Skin epidermis (tissue), 12 donors: ENCODE measurements around the gene ITIH4.

Experiments
- H3K27ac ChIP-seq, 21 experiments: fragments of 200-600 bp; sonication (generic) in 11 of 21; one replicate each; pipeline ENCODE4 v1.5.0; 2020; ENCODE audit warnings: mild to moderate bottlenecking in 3 of 21, inconsistent platforms in 2 of 21, moderate library complexity in 2 of 21
- H3K4me3 ChIP-seq, 7 experiments: fragments of 200-600 bp; sonication (generic) in 2 of 7; one replicate each; pipeline ENCODE4 v1.5.0; 2020; ENCODE audit warnings: inconsistent platforms in 2 of 7, mild to moderate bottlenecking in 2 of 7, moderate library complexity in 1 of 7

Gene ITIH4

DNA sequence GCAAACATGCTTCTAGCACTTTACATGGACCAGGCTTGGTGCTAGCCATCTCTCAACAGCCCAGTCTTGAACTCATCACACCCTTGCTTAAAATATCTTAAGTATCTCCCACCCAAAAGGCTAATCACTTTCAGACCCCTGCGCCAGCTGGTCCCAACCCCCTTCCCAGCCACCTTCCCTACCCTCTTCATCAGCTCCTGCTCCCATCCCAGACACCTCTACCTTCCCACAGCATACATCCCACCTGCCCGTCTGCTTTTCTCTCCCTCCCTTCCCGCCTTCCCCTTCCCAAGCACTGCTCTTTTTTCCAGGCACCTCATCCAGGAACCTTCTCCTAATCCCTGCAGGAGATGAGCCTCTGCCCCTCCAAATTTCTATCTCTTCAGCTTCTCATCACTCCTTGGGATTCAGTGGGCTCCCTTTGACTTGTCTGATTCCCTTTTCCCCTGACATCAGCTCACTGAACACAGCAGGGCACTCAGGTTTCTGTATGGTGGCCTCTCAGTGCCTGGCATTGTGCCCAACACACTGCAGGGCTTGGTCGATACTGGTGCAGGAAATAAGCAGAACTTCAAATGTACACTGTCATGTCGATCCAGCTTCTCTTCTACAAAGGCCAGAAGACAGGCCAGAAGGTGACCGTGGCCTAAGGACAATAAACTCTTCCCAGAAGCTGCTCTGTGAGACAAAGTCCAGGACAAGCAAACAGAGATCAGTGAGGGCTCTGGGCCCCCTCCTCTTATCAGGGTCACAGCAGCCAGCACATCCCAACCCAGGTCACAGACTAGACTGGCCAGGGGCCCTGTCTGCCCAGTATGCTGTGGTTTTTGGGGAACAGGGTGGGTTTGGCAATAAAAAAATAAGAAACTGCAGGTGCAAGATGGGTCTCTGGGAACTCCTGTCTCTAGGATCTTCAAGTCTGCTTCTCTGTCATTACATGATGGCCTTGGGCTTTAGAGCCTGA, 55.3 kb downstream of the ITIH4 start:
- H3K4me3 ChIP-seq = no peak overlapping the region
- H3K27ac ChIP-seq = no peak overlapping the region

- no peak overlapping the region for H3K4me3 ChIP-seq
- H3K27ac ChIP-seq = no peak overlapping the region
Measured at GRCh38 chr3:52774066-52774713, 56.3 kb downstream of the ITIH4 start.

DNA sequence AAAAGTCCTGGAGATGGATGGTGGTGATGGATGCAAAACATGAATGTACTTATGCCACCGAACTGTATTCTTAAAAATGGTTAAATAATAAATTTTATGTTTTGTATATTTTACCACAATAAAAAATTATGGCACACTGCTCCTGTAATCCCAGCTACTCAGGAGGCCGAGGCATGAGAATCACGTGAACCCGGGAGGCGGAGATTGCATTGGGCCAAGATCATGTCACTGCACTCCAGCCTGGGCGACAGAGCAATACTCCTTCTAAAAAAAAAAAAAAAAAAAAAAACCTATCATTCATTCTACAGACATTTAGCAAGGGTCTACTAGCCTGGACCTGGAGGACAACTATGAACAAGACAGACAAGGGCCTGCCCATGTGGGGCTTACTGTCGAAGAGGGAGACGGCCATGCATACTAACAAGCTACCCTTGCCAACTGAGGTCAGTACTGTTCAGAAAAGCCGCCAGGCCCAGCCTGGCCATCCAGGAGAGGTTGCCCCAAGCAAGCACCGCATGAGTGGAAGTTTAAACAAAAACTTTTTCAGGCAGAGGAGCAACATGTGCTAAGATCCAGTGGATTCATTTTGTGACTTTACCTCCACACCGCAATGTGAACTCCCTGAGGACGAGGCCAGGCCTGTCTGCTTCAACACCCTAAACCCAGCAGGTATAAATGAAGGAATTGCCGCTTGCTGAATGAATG, 57.0 kb downstream of the ITIH4 start:
- H3K27ac ChIP-seq = no peak overlapping the region
- no peak overlapping the region for H3K4me3 ChIP-seq

DNA sequence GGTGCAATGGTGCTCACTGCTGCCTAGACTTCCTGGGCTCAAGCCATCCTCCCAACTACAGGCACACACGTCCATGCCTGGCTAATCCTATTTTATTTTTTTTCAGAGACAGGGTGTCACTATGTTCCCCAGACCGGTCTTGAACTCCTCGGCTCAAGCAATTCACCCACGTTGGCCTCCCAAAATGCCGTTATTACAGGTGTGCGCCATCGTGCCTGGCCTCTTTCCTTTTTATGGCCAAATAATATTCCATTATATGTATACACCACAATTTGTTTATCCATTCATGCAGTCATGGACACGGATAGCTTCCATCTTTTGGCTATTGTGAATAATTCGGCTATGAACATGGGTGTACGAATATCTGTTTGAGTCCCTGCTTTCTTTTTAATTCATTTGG, 58.8 kb downstream of the ITIH4 start:
- Histone ChIP-seq H3K27ac (peak overlapping the region in 10 of 21 experiments; percentile 66 to 87 (median 82)), H3K4me3 (no peak overlapping the region)

- Histone ChIP-seq H3K4me3 (peak overlapping the region; percentile 70 to 95 (median 80)), H3K27ac (peak overlapping the region; percentile 44 to 88 (median 81))
Measured at GRCh38 chr3:52771334-52771681, 59.2 kb downstream of the ITIH4 start.

GRCh38 chr3:52770496-52771333, 59.8 kb downstream of the ITIH4 start, which contains the start of gene NEK4:
Gene NEK4 (minus strand): TSS chr3:52770940. CDS start chr3:52770746, 194 bp downstream.
- peak within 1 kb of the TSS; percentile 44 to 88 (median 81) for H3K27ac ChIP-seq
- peak within 1 kb of the TSS; percentile 70 to 95 (median 80) for H3K4me3 ChIP-seq

DNA sequence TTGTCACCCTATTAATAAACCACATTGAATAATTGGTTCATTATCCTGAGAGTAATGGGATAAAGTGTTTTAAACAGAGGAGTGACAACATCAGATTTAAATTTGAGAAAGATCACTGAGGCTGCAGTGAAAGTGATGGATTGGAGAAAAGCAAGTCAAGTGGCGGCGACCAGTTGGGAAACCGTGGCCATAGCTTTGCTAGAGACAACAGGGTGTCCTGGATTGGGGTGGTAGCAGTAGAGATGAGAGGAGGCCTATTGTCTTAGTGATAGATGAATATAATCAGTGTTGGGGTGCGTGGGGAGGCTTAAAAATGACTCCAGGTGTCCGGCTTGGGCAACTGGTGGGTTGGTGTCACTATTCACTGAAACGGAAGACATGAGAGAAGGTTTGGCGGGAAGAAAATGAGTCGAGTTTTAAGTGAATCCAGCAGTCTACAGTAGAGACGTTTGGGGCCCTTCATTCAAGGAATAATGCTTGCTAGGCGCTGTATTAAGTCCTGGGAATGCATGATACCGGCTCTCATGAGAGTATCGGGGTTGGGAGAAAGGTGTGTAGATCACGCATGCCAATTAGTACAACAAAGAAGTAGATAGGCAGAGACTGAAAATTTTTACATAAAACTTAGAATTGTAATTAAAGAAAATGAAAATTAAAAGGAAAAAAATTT, 60.6 kb downstream of the ITIH4 start:
- H3K4me3 ChIP-seq = peak overlapping the region; percentile 70 to 95 (median 80)
- peak overlapping the region in 16 of 21 experiments; percentile 63 to 88 (median 82) for H3K27ac ChIP-seq

DNA sequence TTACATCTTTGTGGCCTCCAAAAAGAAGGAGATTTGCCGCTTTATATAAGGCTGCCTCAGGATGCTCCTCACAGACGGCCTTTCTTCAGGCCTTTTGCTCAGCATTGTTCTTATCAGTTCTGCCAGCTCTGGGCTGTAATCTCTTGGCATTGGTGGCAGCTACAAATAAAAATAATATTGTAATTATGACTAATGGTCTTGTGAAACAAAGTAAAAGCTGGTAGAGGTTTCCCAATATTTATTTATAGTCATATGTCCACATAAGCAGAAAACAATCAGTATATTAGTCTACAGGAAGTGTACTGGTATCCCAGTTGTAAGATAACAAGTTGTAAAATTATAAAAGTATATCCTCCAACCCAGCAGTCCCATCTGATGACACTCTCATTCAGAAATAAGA, 67.0 kb downstream of the ITIH4 start:
- Histone ChIP-seq H3K27ac (no peak overlapping the region), H3K4me3 (no peak overlapping the region)
